ENCODE results near the gene ZNFX1.
"Not testable (repeated sequence)": the region's sequence is repeated elsewhere in the genome, so short reads cannot be mapped to it uniquely, and the experiment has no call there.

ZNFX1 gene

DNA sequence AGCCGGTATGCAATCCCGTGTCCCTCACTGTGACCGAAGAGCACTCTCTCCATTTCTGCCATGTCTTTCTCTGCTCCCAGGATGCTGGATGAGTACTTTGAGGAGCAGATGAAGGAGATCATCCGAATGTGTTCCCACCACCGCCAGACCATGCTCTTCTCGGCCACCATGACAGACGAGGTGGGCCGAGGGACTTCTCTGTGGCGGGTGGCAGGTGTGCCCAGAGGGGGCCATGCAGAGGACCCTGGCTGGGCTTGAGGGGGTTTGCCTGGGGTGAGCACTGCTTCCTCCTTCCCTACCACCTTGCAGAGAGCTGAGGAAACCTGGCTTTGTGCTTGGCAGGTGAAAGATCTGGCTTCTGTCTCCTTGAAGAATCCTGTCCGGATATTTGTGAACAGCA lies 44.6 kb downstream of the ZNFX1 start:
- DNase-seq: no peak
- Mint-ChIP-seq H3K27me3 (no peaks in the 10 kb centered on the region), H3K9me3 (no peaks in the 10 kb centered on the region), H3K27ac (no peak overlapping the region), H3K4me3 (no peak overlapping the region), H3K4me1 (ENCODE audit: low read depth) (no peaks in the 10 kb centered on the region), H3K36me3 (ENCODE audit: low read depth) (peaks cover 91% of the 10 kb centered on the region)

DNA sequence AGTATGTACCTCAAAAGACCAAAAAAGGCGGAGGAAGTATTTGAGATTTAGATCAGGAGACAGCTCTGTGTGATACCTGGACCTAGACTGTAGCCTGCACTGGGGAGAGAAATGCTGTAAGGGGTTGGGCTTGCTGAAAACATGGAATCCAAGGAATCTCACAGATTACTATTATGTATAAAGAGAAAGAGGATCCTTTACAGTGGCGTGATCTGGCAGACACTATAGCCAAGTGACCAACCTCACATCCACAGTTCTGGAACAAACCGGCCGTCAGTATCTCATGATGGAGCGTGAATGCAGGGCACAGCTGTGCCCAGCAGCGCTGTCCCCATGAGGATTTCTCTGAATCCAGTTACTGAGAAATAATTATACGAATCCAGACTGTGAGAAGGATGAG lies 46.4 kb downstream of the ZNFX1 start:
- Mint-ChIP-seq H3K4me3 (no peak overlapping the region), H3K27ac (peak overlapping the region; percentile 85), H3K36me3 (ENCODE audit: low read depth) (peaks cover 92% of the 10 kb centered on the region), H3K4me1 (ENCODE audit: low read depth) (no peaks in the 10 kb centered on the region), H3K27me3 (no peaks in the 10 kb centered on the region), H3K9me3 (no peaks in the 10 kb centered on the region)
- no peak for DNase-seq

- DNase-seq: no peak
- H3K9me3 Mint-ChIP-seq: no peaks in the 10 kb centered on the region
- no peaks in the 10 kb centered on the region for H3K27me3 Mint-ChIP-seq
- H3K36me3 Mint-ChIP-seq (ENCODE audit: low read depth): peaks cover 93% of the 10 kb centered on the region
- peak overlapping the region; percentile 85 for H3K27ac Mint-ChIP-seq
- H3K4me3 Mint-ChIP-seq: no peak overlapping the region
- no peaks in the 10 kb centered on the region for H3K4me1 Mint-ChIP-seq (ENCODE audit: low read depth)
Measured at GRCh38 chr20:49230561-49231133, 47.2 kb downstream of the ZNFX1 start.

DNA sequence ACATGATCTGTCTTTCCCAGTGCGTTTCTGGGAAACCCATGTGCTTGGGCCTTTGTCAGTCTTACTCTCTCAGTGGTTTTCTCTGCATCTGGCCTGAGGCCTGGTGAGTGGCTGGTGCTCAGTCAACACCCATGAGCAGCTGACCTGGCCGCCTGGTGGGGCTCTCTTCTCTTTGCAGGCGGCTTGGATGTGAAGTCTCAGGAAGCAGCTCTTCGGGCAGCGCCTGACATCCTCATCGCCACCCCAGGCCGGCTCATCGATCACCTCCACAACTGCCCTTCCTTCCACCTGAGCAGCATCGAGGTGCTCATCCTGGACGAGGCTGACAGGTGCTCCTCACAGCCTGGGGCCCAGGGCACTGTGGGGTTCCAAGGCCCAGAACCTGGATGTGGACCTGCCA lies 47.8 kb downstream of the ZNFX1 start:
- Mint-ChIP-seq H3K4me1 (ENCODE audit: low read depth) (no peaks in the 10 kb centered on the region), H3K27me3 (no peaks in the 10 kb centered on the region), H3K36me3 (ENCODE audit: low read depth) (peaks cover 93% of the 10 kb centered on the region), H3K9me3 (no peaks in the 10 kb centered on the region), H3K4me3 (no peak overlapping the region), H3K27ac (no peak overlapping the region)
- no peak for DNase-seq

DNA sequence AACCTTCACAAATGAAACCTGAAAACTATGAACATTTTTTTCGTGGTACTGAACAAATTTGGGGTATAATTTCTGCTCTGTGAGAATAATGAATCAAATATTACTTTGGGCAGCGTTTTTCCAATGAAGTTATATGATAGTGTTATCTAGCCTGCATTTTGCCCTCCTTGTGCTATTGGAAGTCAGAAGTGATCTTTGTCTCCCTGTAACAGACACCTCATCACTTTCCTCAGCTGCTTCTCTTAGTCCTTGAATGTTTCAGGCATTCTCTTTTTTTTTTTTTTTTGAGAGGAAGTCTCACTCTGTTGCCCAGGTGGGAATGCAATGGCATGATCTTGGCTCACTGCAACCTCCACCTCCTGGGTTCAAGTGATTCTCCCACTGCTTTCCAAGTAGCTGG lies 48.5 kb downstream of the ZNFX1 start:
- Mint-ChIP-seq H3K36me3 (ENCODE audit: low read depth) (peaks cover 93% of the 10 kb centered on the region), H3K4me1 (ENCODE audit: low read depth) (no peaks in the 10 kb centered on the region), H3K9me3 (no peaks in the 10 kb centered on the region), H3K4me3 (no peak overlapping the region), H3K27me3 (no peaks in the 10 kb centered on the region), H3K27ac (no peak overlapping the region)
- DNase-seq: no peak

GRCh38 chr20:49228676-49229075 lies 49.2 kb downstream of the ZNFX1 start:
- Mint-ChIP-seq H3K4me1 (ENCODE audit: low read depth) (no peaks in the 10 kb centered on the region), H3K27me3 (no peaks in the 10 kb centered on the region), H3K9me3 (no peaks in the 10 kb centered on the region), H3K27ac (no peak overlapping the region), H3K4me3 (no peak overlapping the region), H3K36me3 (ENCODE audit: low read depth) (peaks cover 93% of the 10 kb centered on the region)
- no peak for DNase-seq

- Mint-ChIP-seq H3K9me3 (no peaks in the 10 kb centered on the region), H3K27ac (no peak overlapping the region), H3K4me3 (no peak overlapping the region), H3K36me3 (ENCODE audit: low read depth) (peaks cover 90% of the 10 kb centered on the region), H3K27me3 (no peaks in the 10 kb centered on the region), H3K4me1 (ENCODE audit: low read depth) (peaks cover 9% of the 10 kb centered on the region)
- no peak for DNase-seq
Measured at GRCh38 chr20:49225896-49226295, 52.0 kb downstream of the ZNFX1 start.

DNA sequence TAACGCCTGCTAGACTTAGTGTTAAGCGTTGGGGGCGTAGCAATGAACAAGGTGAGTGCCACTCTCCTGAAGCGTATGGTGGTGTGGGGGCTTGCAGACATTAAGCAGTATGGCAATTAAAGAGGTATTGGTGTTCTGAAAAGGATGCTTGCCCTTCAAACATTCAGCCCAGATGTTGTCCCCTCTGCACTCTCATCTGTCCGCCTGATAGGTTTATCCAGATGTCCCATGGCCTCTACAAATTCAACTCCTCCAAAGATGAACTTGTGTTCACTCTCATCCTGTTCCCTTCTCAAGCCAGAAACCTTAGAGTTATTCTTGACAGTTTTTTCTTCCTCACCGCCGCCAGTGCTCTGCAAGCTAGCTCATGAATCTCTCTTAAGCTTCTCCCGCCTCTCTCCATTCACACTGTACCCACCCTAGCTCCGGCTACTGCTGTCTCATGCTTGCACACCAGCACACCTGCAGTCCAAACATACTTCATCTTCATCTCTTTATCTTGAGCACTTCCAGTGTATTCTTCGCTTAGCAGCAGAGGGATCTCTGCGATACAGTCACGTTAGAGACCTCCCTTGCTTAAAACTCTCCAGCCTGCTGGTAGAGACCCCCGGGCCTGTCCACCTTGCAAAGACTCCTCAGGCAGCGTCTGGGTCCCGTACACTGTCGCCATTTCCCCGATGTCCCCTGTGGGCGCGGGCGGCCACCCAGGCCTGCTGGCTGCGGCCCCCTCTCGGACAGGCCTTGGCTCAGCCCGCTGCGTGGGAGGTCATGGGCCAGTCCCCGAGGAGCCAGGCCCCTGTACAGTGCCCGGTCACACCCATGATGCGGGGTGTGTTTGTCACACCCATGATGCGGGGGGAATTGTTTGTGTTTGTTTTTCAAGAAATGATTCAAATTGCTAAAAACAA lies 57.7 kb downstream of the ZNFX1 start:
- Mint-ChIP-seq H3K36me3 (ENCODE audit: low read depth) (peaks cover 53% of the 10 kb centered on the region), H3K4me1 (ENCODE audit: low read depth) (peaks cover 35% of the 10 kb centered on the region), H3K27ac (peak overlapping the region; percentile 97), H3K9me3 (no peaks in the 10 kb centered on the region), H3K4me3 (peak overlapping the region; percentile 91), H3K27me3 (no peaks in the 10 kb centered on the region)
- no peak for DNase-seq

DNA sequence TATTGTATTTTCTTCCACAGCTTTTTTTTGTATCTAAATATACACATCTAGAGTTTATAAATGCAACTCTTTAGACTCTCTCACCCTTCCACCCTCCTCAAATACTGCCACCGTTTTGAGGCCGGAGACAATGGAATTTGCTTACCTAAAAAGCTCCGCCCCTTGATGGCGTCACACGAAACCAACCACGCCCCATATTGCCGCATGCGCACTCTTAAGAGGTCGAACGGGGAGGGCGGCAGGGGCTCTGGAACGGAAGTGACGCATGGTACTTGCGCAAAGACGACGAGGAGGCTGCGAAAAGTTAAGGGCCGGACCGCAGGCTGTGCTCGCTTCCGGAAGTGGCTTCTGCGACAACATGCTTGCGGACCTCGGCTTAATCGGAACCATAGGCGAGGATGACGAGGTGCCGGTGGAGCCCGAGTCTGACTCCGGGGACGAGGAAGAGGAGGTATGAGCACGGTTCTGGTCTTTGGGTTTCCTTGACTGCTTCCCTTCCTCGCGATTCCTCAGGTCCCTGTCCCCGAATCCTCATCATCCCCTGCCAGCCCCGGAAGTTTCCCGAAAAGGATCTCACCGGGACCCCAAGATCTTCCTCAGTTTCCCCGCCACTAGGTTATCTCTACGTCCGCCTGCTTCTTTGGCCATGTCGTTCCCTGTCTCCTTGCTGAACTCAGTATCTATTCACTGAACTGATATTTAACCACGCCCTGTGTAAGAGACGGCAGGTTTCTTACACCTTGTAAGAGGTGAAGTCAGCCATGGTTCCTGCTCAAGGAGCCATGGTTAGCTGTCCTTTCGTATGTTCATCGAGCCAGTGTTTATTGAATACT lies 58.5 kb downstream of the ZNFX1 start, which contains the start of gene DDX27:
TSS of gene DDX27 (plus strand) at position 326 of the 833 bp plus-strand sequence. CDS start at position 359, 33 bp downstream.
- Mint-ChIP-seq H3K4me1 (ENCODE audit: low read depth) (peaks cover 35% of the 10 kb centered on the region), H3K27ac (peak within 1 kb of the TSS; percentile 97), H3K27me3 (no peaks in the 10 kb centered on the region), H3K4me3 (peak within 1 kb of the TSS; percentile 91), H3K9me3 (no peaks in the 10 kb centered on the region), H3K36me3 (ENCODE audit: low read depth) (peaks cover 45% of the 10 kb centered on the region)
- DNase-seq: peak; percentile 97

- Mint-ChIP-seq H3K27ac (peak overlapping the region; percentile 97), H3K4me3 (peak overlapping the region; percentile 91), H3K36me3 (ENCODE audit: low read depth) (peaks cover 39% of the 10 kb centered on the region), H3K4me1 (ENCODE audit: low read depth) (peaks cover 35% of the 10 kb centered on the region)
- H3K9me3 Mint-ChIP-seq, H3K27me3 Mint-ChIP-seq, DNase-seq: not testable (repeated sequence)
Measured at GRCh38 chr20:49218739-49219090, 59.1 kb downstream of the ZNFX1 start.

DNA sequence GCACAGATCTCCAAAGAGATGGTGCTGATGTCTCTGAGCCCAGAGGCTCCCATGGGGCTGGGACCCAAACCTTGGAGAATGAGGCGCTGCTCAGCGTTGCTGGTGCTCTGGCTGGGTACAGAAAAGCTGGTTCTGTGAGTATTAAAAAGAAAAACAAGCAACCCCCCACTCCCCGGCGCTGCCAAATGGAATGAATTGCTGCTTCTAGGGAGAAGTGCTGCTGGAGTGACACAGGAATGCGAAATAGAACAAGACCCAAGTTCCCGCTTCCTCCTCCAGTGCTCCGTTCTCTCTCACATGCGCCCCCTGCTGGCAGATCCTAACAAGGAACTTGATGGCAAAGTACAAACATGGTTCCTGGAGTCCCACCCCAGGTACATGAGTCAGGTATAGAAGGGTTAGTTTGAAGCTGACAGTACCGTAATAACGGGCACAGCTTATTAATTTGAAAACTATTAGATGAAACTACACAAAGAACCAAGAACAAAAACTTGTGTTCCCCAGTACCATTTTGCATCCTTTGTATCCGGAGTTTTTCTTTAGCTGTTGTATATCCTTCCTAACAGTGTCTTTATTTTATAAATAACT lies 60.8 kb downstream of the ZNFX1 start:
- H3K4me1 Mint-ChIP-seq (ENCODE audit: low read depth): peaks cover 35% of the 10 kb centered on the region
- DNase-seq: peak; percentile 95
- H3K4me3 Mint-ChIP-seq: peak overlapping the region; percentile 59
- H3K27me3 Mint-ChIP-seq: no peaks in the 10 kb centered on the region
- no peaks in the 10 kb centered on the region for H3K9me3 Mint-ChIP-seq
- peaks cover 26% of the 10 kb centered on the region for H3K36me3 Mint-ChIP-seq (ENCODE audit: low read depth)
- peak overlapping the region; percentile 77 for H3K27ac Mint-ChIP-seq

DNA sequence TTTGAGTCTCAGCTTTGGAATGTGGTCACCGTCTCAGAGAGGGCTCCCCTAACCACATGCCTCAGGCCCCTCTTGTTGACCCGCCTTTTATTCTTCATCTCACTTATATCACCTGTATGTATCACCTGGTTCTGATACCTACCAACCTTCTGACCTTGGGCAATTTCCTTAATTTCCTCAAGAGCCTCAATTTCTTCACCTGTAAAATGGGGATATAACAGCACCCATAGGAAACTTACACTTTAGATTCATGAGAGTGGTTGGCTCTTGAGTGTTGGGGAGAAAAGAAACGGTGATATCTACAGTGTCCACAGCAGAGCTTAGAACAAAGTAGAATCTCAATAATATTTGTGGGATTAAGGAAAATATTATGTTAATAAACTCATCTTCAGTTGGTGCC lies 62.6 kb downstream of the ZNFX1 start:
- Mint-ChIP-seq H3K27me3 (no peaks in the 10 kb centered on the region), H3K4me3 (no peak overlapping the region), H3K27ac (no peak overlapping the region), H3K9me3 (peaks cover 3% of the 10 kb centered on the region), H3K36me3 (ENCODE audit: low read depth) (peaks cover 10% of the 10 kb centered on the region), H3K4me1 (ENCODE audit: low read depth) (peaks cover 19% of the 10 kb centered on the region)
- no peak for DNase-seq

- Mint-ChIP-seq H3K4me3 (no peak overlapping the region), H3K36me3 (ENCODE audit: low read depth) (peaks cover 3% of the 10 kb centered on the region), H3K27ac (no peak overlapping the region), H3K27me3 (no peaks in the 10 kb centered on the region), H3K4me1 (ENCODE audit: low read depth) (peaks cover 13% of the 10 kb centered on the region), H3K9me3 (peaks cover 6% of the 10 kb centered on the region)
- no peak for DNase-seq
Measured at GRCh38 chr20:49214571-49214970, 63.3 kb downstream of the ZNFX1 start.

DNA sequence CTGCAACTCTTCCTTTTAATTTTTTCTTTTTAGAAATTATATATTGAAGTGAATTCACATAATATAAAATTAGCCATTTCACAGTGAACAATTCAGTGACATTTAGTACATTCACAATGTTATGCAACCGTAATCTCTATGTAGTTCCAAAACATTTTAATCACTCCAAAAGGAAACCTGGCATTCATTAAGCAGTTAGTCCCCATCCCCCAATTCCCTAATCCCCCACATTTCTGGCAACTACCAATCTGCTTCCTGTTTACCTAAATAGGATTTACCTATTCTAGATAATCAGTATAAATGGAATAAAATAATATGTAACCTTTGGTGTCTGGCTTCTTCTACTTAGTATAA lies 67.1 kb downstream of the ZNFX1 start:
- no peak for DNase-seq
- Mint-ChIP-seq H3K36me3 (ENCODE audit: low read depth) (no peaks in the 10 kb centered on the region), H3K4me1 (ENCODE audit: low read depth) (no peaks in the 10 kb centered on the region), H3K9me3 (peaks cover 6% of the 10 kb centered on the region), H3K27me3 (no peaks in the 10 kb centered on the region), H3K4me3 (no peak overlapping the region), H3K27ac (no peak overlapping the region)

Data from activated T-cell treated with anti-CD3 and anti-CD28 coated beads, Interleukin-2, amount 50 U/mL, for 24 hours (primary cell).